GM23338 (cell line): ENCODE results near the gene ATP4A. TPM values are rescaled to one million over a fixed set of nuclear protein-coding genes. Genes with fewer than 3 reads are reported as not detected.

Source experiments
- ATAC-seq: fragments of 200-7000 bp; cut with Tn5 transposase; 3 replicates; pipeline ENCODE4 v1.9.1; 2020
- DNase-seq: peaks from one replicate; pipeline ENCODE4 v3.0.0-alpha.2; 2015; ENCODE audit warnings: low spot score
- H2AFZ ChIP-seq: fragments of 200-600 bp; sonication (generic); 2 replicates; pipeline ENCODE4 v1.8.0; 2016; ENCODE audit warnings: antibody characterized with exemption, mild to moderate bottlenecking, moderate library complexity
- H3F3A ChIP-seq: fragments of 200-600 bp; sonication (generic); replicated peaks from 2 replicates; pipeline ENCODE4 v1.8.0; 2017; ENCODE audit warnings: antibody characterized with exemption, mixed run types, low read depth
- H3K27ac ChIP-seq: fragments of 200-600 bp; sonication (generic); 2 replicates; pipeline ENCODE4 v1.6.1; 2016; ENCODE audit warnings: low read depth
- H3K27me3 ChIP-seq: fragments of 200-600 bp; sonication (generic); 2 replicates; pipeline ENCODE4 v1.8.0; 2016; ENCODE audit warnings: mild to moderate bottlenecking, mixed run types, moderate library complexity; ENCODE audit not compliant: insufficient read depth
- H3K36me3 ChIP-seq: fragments of 200-600 bp; sonication (generic); 2 replicates; pipeline ENCODE4 v1.8.0; 2016; ENCODE audit warnings: mild to moderate bottlenecking; ENCODE audit not compliant: insufficient read depth
- H3K4me1 ChIP-seq: fragments of 200-600 bp; sonication (generic); 2 replicates; pipeline ENCODE4 v1.8.0; 2016; ENCODE audit warnings: mild to moderate bottlenecking, moderate library complexity; ENCODE audit not compliant: insufficient read depth
- H3K4me2 ChIP-seq: fragments of 200-600 bp; sonication (generic); 2 replicates; pipeline ENCODE4 v1.7.1; 2017; ENCODE audit warnings: mixed run types
- H3K4me3 ChIP-seq: fragments of 200-600 bp; sonication (generic); 2 replicates; pipeline ENCODE4 v1.6.1; 2016; ENCODE audit warnings: mixed run types
- H3K79me2 ChIP-seq: fragments of 200-600 bp; sonication (generic); replicated peaks from 2 replicates; pipeline ENCODE4 v1.8.0; 2017; ENCODE audit warnings: mild to moderate bottlenecking; ENCODE audit not compliant: insufficient read depth
- H3K9me2 ChIP-seq: fragments of 200-600 bp; sonication (generic); 2 replicates; pipeline ENCODE4 v1.8.0; 2017; ENCODE audit not compliant: insufficient read depth
- H4K20me1 ChIP-seq: fragments of 200-600 bp; sonication (generic); replicated peaks from 2 replicates; pipeline ENCODE4 v1.8.0; 2017; ENCODE audit warnings: mild to moderate bottlenecking; ENCODE audit not compliant: insufficient read depth
- H3K27ac Mint-ChIP-seq: 2 replicates; pipeline ENCODE4 v1.8.0; 2020; ENCODE audit warnings: inconsistent platforms, mild to moderate bottlenecking, moderate library complexity, mixed read lengths
- H3K27me3 Mint-ChIP-seq: 3 replicates; pipeline ENCODE4 v1.8.0; 2022; ENCODE audit warnings: low read depth, mild to moderate bottlenecking, moderate library complexity, mixed read lengths, inconsistent platforms; ENCODE audit not compliant: insufficient read depth, poor library complexity
- H3K36me3 Mint-ChIP-seq: 3 replicates; pipeline ENCODE4 v1.8.0; 2021; ENCODE audit warnings: low read depth, mild to moderate bottlenecking, inconsistent platforms, moderate library complexity, mixed read lengths
- H3K4me1 Mint-ChIP-seq: 3 replicates; pipeline ENCODE4 v1.8.0; 2020; ENCODE audit warnings: mild to moderate bottlenecking, inconsistent platforms, mixed read lengths
- H3K4me3 Mint-ChIP-seq: 3 replicates; pipeline ENCODE4 v1.8.0; 2021; ENCODE audit warnings: moderate library complexity, mild to moderate bottlenecking, inconsistent platforms, mixed read lengths
- H3K9me3 Mint-ChIP-seq: 3 replicates; pipeline ENCODE4 v1.8.0; 2020; ENCODE audit warnings: moderate library complexity, mild to moderate bottlenecking, inconsistent platforms, mixed read lengths
- CREB1 ChIP-seq: fragments of 250-450 bp; sonication (Bioruptor Pico); IDR thresholded peaks from 2 replicates; pipeline ENCODE4 v1.5.0; 2020; ENCODE audit warnings: low read depth, mild to moderate bottlenecking, moderate library complexity
- EZH2 ChIP-seq: fragments of 200-600 bp; sonication (generic); IDR thresholded peaks from one replicate; pipeline ENCODE4 v1.8.0; 2017; ENCODE audit warnings: antibody characterized with exemption, mild to moderate bottlenecking, low read depth; ENCODE audit not compliant: unreplicated experiment
- EZH2phosphoT487 ChIP-seq: fragments of 200-600 bp; sonication (generic); IDR thresholded peaks from one replicate; pipeline ENCODE4 v1.8.1; 2018; ENCODE audit warnings: antibody characterized with exemption; ENCODE audit not compliant: unreplicated experiment
- JUNB ChIP-seq: IDR thresholded peaks from one replicate; pipeline ENCODE4 v1.6.1; 2016; ENCODE audit warnings: antibody characterized with exemption; ENCODE audit not compliant: unreplicated experiment
- NANOG ChIP-seq: IDR thresholded peaks from 2 replicates; pipeline ENCODE4 v1.6.1; 2016; ENCODE audit warnings: antibody characterized with exemption, borderline replicate concordance
- POLR2AphosphoS5 ChIP-seq: IDR thresholded peaks from 2 replicates; pipeline ENCODE4 v1.6.1; 2016; ENCODE audit warnings: antibody characterized with exemption, low read depth
- STAT1 ChIP-seq: IDR thresholded peaks from one replicate; pipeline ENCODE4 v1.6.1; 2016; ENCODE audit warnings: antibody characterized with exemption; ENCODE audit not compliant: unreplicated experiment
- ZNF114 ChIP-seq: fragments of 250-450 bp; sonication (Bioruptor Pico); IDR thresholded peaks from 2 replicates; pipeline ENCODE4 v1.5.0; 2020; ENCODE audit warnings: mild to moderate bottlenecking, moderate library complexity
- polyA plus RNA-seq: library from polyadenylated mRNA; unstranded; fragments of >200 nt; fragmentation: Nextera tagmentation; extraction: Ambion mirVana; gene quantifications from 2 replicates; pipeline ENCODE4 v1.2.1, GENCODE V29; 2016
- total RNA-seq: library from RNA; depleted of rRNA; stranded (reverse); fragments of >200 nt; shearing (Covaris generic); gene quantifications from 2 replicates; pipeline ENCODE4 v1.2.3, GENCODE V29; 2014
- TF ChIP-seq, protein P1 (sequence below): IDR thresholded peaks from one replicate; pipeline ENCODE4 v1.6.1; 2018; ENCODE audit warnings: antibody characterized with exemption; ENCODE audit not compliant: unreplicated experiment
- TF ChIP-seq, protein P2 (sequence below): fragments of 250-450 bp; sonication (Bioruptor Pico); IDR thresholded peaks from 2 replicates; pipeline ENCODE4 v1.5.0; 2020; ENCODE audit warnings: mild to moderate bottlenecking, moderate library complexity
- TF ChIP-seq, protein P3 (sequence below), 2 experiments: fragments of 200-600 bp in 1 of 2; sonication (generic) in 1 of 2; conservative IDR thresholded peaks; 2 replicates each; pipeline versions ENCODE4 v1.5.1 to v1.6.1; 2016 to 2017; ENCODE audit warnings: antibody characterized with exemption in 2 of 2, low read depth in 2 of 2, mild to moderate bottlenecking in 2 of 2, moderate library complexity in 1 of 2

ATP4A gene
- total and polyA plus RNA-seq, 2 experiments from 2014 or later = 0.61 to 0.63 TPM

DNA sequence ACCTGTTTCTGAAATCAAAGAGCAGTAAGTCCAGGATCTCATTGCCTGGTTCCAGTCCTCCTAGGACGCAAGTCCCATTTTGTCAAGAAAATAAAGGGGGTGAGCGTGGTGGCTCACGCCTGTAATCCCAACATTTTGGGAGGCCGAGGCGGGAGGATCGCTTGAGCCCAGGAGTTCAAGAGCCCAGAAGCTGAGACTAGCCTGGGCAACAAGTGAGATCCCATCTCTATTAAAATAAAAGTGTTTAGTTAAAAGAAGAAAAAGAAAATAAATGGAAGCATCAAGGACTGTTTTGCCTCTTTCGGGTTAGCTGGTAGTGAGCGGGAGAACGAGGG lies 48.7 kb upstream of the ATP4A start:
- Histone ChIP-seq H3K4me3 (peak overlapping the region; percentile 95), H3K9me2 (no peaks in the 10 kb centered on the region), H3K4me1 (no peaks in the 10 kb centered on the region), H3F3A (no peaks in the 10 kb centered on the region), H3K36me3 (no peaks in the 10 kb centered on the region; the same call in 1 of the 2 replicates), H3K27me3 (no peaks in the 10 kb centered on the region), H4K20me1 (no peaks in the 10 kb centered on the region), H2AFZ (peak overlapping the region; percentile 61; the same call in 1 of the 2 replicates), H3K79me2 (no peaks in the 10 kb centered on the region), H3K4me2 (peak overlapping the region; percentile 75), H3K27ac (no peak overlapping the region)
- TF ChIP-seq CREB1 (CRISPR knock-in tag) (no peak), STAT1 (no peak), JUNB (no peak), EZH2phosphoT487 (no peak)
- Mint-ChIP-seq H3K4me1 (no peaks in the 10 kb centered on the region), H3K27ac (no peak overlapping the region; the same call in 1 of the 2 replicates), H3K36me3 (peaks cover 21% of the 10 kb centered on the region), H3K4me3 (peak overlapping the region; percentile 82), H3K9me3 (peaks cover 18% of the 10 kb centered on the region), H3K27me3 (peaks cover 15% of the 10 kb centered on the region)
- no peak for DNase-seq
- ATAC-seq = no peak

DNA sequence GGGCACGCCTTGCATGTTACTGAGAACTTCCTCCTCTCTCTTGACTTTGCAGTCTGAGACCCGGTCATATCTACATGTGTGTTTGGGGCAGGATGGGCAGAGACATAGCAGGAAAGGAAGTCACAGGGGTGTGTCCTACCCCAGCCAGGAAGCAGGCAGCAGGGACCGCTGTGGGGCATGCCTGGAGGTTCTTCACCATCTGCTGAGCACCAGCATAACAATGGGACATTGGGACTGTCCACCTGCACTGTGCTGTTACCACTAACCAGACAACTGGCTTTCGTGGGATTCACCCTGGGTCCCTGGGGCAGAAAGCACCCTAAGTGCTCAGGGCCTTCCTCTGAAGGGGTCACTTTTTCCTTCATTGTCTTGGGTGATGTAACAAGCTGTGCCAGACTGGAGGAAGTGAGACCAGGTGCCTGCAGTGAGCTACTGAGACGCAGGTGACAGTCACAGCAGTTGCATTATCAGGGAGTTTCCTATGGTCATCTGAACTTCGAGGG lies 46.4 kb upstream of the ATP4A start:
- Histone ChIP-seq H3K4me1 (no peaks in the 10 kb centered on the region), H3K4me3 (no peak overlapping the region), H3K27me3 (no peaks in the 10 kb centered on the region), H3K36me3 (no peaks in the 10 kb centered on the region; the same call in none of the 2 replicates), H2AFZ (no peak overlapping the region), H4K20me1 (no peaks in the 10 kb centered on the region), H3F3A (no peaks in the 10 kb centered on the region), H3K27ac (no peak overlapping the region), H3K79me2 (no peaks in the 10 kb centered on the region), H3K9me2 (no peaks in the 10 kb centered on the region), H3K4me2 (no peak overlapping the region)
- 0 out of 3 replicates have a peak, but pooled peaks cover under 1% of the 10 kb centered on the region for H3K4me1 Mint-ChIP-seq
- H3K9me3 Mint-ChIP-seq = peaks cover 33% of the 10 kb centered on the region
- H3K27me3 Mint-ChIP-seq = peaks cover 15% of the 10 kb centered on the region
- H3K4me3 Mint-ChIP-seq = no peak overlapping the region
- no peak for DNase-seq
- no peak overlapping the region for H3K27ac Mint-ChIP-seq
- ATAC-seq = no peak
- peaks cover 12% of the 10 kb centered on the region for H3K36me3 Mint-ChIP-seq
- TF ChIP-seq EZH2phosphoT487 = no peak
- TF ChIP-seq ZNF114 (CRISPR knock-in tag) = no peak
- no peak for TF ChIP-seq STAT1
- TF ChIP-seq, protein P1, sequence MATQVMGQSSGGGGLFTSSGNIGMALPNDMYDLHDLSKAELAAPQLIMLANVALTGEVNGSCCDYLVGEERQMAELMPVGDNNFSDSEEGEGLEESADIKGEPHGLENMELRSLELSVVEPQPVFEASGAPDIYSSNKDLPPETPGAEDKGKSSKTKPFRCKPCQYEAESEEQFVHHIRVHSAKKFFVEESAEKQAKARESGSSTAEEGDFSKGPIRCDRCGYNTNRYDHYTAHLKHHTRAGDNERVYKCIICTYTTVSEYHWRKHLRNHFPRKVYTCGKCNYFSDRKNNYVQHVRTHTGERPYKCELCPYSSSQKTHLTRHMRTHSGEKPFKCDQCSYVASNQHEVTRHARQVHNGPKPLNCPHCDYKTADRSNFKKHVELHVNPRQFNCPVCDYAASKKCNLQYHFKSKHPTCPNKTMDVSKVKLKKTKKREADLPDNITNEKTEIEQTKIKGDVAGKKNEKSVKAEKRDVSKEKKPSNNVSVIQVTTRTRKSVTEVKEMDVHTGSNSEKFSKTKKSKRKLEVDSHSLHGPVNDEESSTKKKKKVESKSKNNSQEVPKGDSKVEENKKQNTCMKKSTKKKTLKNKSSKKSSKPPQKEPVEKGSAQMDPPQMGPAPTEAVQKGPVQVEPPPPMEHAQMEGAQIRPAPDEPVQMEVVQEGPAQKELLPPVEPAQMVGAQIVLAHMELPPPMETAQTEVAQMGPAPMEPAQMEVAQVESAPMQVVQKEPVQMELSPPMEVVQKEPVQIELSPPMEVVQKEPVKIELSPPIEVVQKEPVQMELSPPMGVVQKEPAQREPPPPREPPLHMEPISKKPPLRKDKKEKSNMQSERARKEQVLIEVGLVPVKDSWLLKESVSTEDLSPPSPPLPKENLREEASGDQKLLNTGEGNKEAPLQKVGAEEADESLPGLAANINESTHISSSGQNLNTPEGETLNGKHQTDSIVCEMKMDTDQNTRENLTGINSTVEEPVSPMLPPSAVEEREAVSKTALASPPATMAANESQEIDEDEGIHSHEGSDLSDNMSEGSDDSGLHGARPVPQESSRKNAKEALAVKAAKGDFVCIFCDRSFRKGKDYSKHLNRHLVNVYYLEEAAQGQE = no peak
- no peak for TF ChIP-seq NANOG
- TF ChIP-seq, protein P2, sequence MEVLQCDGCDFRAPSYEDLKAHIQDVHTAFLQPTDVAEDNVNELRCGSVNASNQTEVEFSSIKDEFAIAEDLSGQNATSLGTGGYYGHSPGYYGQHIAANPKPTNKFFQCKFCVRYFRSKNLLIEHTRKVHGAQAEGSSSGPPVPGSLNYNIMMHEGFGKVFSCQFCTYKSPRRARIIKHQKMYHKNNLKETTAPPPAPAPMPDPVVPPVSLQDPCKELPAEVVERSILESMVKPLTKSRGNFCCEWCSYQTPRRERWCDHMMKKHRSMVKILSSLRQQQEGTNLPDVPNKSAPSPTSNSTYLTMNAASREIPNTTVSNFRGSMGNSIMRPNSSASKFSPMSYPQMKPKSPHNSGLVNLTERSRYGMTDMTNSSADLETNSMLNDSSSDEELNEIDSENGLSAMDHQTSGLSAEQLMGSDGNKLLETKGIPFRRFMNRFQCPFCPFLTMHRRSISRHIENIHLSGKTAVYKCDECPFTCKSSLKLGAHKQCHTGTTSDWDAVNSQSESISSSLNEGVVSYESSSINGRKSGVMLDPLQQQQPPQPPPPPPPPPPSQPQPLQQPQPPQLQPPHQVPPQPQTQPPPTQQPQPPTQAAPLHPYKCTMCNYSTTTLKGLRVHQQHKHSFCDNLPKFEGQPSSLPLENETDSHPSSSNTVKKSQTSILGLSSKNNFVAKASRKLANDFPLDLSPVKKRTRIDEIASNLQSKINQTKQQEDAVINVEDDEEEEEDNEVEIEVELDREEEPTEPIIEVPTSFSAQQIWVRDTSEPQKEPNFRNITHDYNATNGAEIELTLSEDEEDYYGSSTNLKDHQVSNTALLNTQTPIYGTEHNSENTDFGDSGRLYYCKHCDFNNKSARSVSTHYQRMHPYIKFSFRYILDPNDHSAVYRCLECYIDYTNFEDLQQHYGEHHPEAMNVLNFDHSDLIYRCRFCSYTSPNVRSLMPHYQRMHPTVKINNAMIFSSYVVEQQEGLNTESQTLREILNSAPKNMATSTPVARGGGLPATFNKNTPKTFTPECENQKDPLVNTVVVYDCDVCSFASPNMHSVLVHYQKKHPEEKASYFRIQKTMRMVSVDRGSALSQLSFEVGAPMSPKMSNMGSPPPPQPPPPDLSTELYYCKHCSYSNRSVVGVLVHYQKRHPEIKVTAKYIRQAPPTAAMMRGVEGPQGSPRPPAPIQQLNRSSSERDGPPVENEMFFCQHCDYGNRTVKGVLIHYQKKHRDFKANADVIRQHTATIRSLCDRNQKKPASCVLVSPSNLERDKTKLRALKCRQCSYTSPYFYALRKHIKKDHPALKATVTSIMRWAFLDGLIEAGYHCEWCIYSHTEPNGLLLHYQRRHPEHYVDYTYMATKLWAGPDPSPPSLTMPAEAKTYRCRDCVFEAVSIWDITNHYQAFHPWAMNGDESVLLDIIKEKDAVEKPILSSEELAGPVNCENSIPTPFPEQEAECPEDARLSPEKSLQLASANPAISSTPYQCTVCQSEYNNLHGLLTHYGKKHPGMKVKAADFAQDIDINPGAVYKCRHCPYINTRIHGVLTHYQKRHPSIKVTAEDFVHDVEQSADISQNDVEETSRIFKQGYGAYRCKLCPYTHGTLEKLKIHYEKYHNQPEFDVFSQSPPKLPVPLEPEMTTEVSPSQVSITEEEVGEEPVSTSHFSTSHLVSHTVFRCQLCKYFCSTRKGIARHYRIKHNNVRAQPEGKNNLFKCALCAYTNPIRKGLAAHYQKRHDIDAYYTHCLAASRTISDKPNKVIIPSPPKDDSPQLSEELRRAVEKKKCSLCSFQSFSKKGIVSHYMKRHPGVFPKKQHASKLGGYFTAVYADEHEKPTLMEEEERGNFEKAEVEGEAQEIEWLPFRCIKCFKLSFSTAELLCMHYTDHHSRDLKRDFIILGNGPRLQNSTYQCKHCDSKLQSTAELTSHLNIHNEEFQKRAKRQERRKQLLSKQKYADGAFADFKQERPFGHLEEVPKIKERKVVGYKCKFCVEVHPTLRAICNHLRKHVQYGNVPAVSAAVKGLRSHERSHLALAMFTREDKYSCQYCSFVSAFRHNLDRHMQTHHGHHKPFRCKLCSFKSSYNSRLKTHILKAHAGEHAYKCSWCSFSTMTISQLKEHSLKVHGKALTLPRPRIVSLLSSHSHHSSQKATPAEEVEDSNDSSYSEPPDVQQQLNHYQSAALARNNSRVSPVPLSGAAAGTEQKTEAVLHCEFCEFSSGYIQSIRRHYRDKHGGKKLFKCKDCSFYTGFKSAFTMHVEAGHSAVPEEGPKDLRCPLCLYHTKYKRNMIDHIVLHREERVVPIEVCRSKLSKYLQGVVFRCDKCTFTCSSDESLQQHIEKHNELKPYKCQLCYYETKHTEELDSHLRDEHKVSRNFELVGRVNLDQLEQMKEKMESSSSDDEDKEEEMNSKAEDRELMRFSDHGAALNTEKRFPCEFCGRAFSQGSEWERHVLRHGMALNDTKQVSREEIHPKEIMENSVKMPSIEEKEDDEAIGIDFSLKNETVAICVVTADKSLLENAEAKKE (CRISPR knock-in tag) = no peak
- TF ChIP-seq POLR2AphosphoS5 = no peak
- TF ChIP-seq JUNB = no peak
- TF ChIP-seq, protein P3, sequence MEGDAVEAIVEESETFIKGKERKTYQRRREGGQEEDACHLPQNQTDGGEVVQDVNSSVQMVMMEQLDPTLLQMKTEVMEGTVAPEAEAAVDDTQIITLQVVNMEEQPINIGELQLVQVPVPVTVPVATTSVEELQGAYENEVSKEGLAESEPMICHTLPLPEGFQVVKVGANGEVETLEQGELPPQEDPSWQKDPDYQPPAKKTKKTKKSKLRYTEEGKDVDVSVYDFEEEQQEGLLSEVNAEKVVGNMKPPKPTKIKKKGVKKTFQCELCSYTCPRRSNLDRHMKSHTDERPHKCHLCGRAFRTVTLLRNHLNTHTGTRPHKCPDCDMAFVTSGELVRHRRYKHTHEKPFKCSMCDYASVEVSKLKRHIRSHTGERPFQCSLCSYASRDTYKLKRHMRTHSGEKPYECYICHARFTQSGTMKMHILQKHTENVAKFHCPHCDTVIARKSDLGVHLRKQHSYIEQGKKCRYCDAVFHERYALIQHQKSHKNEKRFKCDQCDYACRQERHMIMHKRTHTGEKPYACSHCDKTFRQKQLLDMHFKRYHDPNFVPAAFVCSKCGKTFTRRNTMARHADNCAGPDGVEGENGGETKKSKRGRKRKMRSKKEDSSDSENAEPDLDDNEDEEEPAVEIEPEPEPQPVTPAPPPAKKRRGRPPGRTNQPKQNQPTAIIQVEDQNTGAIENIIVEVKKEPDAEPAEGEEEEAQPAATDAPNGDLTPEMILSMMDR (conservative IDR thresholded peaks at IDR 0.05; ENCODE audit: low read depth in 2 of 2) = no peak
- TF ChIP-seq EZH2 = no peak
